ENCODE measurements around the gene CYFIP2.

Gene CYFIP2

GRCh38 chr5:157443041-157443549 is 177.2 kb downstream of the CYFIP2 start:
- no peaks in the 10 kb centered on the region for H3K36me3 ChIP-seq (ENCODE audit: insufficient read depth, low read length)
- H3K4me3 ChIP-seq (ENCODE audit: low read length): no peak overlapping the region
- H3K9ac ChIP-seq (ENCODE audit: low read depth, low read length): no peak overlapping the region
- no peaks in the 10 kb centered on the region for H3K4me1 ChIP-seq (ENCODE audit: control insufficient read depth, insufficient read depth, low read length)
- no peaks in the 10 kb centered on the region for H3K9me3 ChIP-seq (replicated peaks; ENCODE audit: low read length)
- H3K4me2 ChIP-seq (ENCODE audit: low read length): no peak overlapping the region
- H3K27me3 ChIP-seq (ENCODE audit: control insufficient read depth, insufficient read depth, low read length): no peaks in the 10 kb centered on the region

DNA sequence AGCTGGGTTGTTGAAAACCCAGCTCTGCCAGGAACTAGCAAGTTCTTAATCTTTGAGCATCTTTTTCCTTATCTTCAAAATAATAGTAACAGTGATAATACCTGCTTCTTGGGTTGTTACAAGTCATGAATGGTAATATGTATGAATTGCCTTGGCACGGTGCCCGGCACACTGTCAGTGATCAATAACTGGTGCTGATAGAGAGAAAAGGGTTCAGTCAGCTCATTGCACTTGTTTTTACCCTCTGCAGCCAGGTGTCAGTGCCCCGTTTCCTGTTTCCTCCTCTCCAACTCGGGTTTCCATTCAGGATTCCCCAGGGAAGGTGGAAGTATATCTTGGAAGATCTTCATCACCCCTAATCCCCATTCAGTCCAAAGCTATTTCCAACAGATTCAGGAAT is 178.3 kb downstream of the CYFIP2 start:
- no peaks in the 10 kb centered on the region for H3K9me3 ChIP-seq (replicated peaks; ENCODE audit: low read length)
- no peaks in the 10 kb centered on the region for H3K27me3 ChIP-seq (ENCODE audit: control insufficient read depth, insufficient read depth, low read length)
- no peak overlapping the region for H3K4me2 ChIP-seq (ENCODE audit: low read length)
- H3K36me3 ChIP-seq (ENCODE audit: insufficient read depth, low read length): no peaks in the 10 kb centered on the region
- H3K4me1 ChIP-seq (ENCODE audit: control insufficient read depth, insufficient read depth, low read length): peaks cover under 1% of the 10 kb centered on the region
- H3K4me3 ChIP-seq (ENCODE audit: low read length): no peak overlapping the region
- no peak overlapping the region for H3K9ac ChIP-seq (ENCODE audit: low read depth, low read length)

Measured in skeletal muscle satellite cell (primary cell).